ENCODE data around the gene C16orf90.

DNA sequence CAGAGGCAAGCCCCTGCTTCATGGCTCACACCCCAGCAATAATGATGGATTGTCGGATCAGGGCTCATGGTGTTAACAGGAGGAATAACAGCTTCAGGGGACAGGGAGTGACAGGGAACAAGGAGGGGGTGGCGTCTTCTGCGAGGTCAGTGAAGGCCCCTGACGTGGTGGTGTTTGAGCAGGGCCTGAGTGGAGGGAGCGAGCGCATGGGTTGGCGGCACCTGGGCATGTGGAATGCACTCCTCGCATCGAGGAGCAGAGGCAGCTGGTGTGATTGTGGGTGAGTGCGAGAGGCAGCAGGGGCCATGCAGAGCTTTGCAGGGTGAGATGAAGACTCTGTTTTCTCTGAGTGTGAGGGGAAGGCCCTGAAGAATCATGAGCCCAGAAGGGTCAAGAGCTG is 38.8 kb upstream of the C16orf90 start:
- TF ChIP-seq, protein P1, sequence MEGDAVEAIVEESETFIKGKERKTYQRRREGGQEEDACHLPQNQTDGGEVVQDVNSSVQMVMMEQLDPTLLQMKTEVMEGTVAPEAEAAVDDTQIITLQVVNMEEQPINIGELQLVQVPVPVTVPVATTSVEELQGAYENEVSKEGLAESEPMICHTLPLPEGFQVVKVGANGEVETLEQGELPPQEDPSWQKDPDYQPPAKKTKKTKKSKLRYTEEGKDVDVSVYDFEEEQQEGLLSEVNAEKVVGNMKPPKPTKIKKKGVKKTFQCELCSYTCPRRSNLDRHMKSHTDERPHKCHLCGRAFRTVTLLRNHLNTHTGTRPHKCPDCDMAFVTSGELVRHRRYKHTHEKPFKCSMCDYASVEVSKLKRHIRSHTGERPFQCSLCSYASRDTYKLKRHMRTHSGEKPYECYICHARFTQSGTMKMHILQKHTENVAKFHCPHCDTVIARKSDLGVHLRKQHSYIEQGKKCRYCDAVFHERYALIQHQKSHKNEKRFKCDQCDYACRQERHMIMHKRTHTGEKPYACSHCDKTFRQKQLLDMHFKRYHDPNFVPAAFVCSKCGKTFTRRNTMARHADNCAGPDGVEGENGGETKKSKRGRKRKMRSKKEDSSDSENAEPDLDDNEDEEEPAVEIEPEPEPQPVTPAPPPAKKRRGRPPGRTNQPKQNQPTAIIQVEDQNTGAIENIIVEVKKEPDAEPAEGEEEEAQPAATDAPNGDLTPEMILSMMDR (IDR thresholded peaks at IDR 0.05; ENCODE audit: borderline replicate concordance, extremely low read depth, low read length, poor library complexity, severe bottlenecking): no peak
- TF ChIP-seq EZH2 (IDR thresholded peaks at IDR 0.05; ENCODE audit: borderline replicate concordance, low read depth, low read length, severe bottlenecking): no peak
